NCI-H1105 (cell line): Measurements from ENCODE around the gene SRP54.
A peak's percentile ranks its signal among the peaks of the same experiment; 100 is the strongest.
"Not testable (repeated sequence)": the region's sequence is repeated elsewhere in the genome, so short reads cannot be mapped to it uniquely, and the experiment has no call there.

Experiments
- DNase-seq: peaks from one replicate; lab custom pipeline; 2025; lab: John Stamatoyannopoulos, UW

Gene SRP54

DNA sequence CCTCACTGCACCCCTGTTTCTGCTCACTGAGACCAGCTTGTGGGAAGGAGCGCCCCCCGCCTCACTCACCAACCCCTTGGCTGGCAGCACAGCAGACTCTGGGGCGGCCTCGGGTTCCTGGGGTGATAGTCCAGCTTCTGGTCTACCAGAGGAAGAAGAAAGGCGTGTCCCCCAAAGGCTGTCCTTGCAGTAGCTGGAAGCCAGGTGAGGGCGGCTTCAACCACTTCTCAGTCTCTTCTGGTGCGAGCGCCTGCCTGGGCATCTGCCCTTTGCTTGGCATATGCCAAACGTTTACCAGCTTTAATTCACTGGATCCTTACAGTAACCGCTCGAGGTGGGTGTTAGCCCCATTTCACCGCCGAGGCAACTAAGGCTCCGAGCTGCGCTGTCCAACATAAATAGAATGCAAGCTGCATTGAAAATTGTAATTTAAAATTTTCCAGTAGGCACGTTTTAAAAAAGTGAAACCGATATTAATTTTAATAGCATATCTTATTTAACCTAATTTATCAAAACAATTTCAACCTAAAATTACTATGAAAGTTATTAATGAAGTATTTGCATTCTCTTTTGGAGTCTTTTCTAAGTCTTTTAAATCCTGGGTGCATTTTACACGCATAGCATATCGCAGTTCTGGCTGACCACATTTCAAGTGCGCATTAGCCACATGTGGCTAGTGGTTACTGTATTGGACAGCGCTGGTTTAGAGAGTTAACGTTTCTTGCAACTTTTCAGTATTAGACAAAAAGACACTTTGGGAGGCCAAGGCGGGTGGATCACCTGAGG lies 64.2 kb downstream of the SRP54 start:
- peak; percentile 41 for DNase-seq

DNA sequence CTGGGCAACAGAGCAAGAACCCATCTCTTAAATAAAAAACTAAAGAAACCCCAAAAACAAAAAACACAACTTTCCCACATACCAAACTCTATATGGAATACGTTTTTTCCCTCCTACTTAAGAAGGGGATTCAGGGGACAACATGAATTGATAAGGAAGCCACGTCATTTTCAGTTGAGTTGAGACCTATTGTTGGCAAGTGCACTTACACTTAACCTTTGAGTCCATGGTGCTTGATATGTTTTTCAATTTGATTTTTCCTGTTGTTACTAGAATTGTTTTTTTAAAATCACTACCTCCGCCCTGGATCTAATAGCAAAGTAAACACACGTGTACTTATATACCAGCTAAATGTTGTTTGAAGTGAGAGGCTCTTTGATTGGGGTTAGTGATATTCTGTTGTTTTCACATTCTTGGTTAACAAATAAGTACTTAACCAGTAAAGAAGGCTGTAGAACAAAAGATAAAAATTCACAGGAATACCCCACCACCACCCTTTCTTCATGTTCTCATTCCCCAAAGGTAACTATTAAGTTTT lies 65.3 kb downstream of the SRP54 start:
- no peak for DNase-seq

DNA sequence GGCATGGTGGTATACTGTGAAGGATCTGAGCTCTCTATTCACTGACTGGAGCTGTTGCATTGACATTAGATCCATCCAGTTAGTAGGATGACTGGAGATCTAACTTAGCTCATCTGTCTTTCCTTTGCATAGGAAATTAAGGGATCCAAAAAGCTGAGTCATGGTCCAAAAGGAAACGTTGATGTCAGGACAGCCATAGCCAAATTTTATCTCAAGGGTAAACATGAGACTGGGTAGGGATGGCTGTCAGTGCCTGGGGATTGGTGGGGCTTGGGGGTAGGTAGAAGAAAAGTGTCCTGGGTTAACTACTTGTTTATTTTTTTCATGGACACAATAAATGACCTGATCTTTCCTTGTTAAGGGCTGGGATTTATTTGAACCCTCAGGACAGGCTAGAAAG lies 67.9 kb downstream of the SRP54 start:
- no peak for DNase-seq

DNA sequence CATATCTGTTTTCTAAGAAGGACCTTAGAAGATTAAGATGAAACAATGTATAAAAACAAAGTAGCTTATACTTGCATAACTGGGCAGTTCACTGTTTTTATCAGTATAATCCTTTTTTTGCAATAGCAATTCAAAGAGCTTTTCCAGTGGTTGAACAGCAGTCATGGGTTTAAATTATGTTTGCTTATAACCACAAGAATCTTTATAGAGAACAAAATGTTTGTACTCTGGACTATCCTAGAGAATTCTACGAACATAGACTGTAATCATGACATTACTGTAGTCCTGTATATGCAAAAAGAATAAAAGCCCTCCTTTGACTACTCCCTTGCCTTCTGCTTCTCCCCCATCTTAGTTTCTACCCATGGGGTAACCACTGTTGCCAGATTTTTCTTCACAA lies 69.0 kb downstream of the SRP54 start:
- no peak for DNase-seq

DNA sequence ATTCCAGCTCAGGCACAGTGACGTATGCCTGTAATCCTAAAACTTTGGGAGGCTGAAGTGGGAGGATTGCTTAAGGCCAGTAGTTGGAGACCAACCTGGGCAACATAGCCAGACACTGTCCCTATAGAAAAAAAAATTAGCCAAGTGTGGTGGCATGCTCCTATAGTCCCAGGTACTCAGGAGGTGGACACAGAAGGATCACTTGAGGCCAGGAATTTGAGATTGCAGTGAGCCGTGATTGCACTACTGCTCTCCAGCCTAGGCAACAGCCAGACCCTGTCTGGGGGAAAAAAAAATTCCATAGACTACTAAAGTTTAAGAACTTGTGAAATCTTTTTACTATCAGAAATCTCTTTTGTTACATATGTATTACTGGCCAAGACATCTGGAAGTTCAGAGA lies 69.8 kb downstream of the SRP54 start:
- DNase-seq: no peak

DNA sequence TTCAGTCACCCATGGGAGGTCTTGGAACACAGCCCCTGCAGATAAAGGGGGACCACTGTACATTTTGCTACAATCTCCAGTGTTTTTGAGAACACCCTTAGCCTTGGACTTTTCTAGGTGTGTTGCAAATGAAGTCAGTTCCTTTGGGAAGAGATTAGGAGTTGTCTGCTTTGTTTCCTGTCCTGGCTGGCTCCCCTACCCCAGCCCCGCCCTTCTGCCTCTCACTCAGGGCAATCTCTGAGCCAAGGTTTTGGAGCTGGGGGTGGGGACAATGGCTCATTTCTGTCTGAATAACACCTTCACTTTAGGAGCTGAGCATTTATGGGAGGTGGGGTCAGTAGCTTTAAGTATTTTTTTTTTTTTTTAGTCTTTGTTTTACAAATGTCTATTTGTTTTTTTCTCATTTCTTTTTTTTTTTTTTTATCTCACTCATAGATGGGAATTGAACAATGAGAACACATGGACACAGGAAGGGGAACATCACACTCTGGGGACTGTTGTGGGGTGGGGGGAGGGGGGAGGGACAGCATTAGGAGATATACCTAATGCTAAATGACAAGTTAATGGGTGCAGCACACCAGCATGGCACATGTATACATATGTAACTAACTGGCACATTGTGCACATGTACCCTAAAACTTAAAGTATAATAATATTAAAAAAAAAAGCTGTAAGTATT lies 78.5 kb downstream of the SRP54 start:
- DNase-seq: not testable (repeated sequence)

DNA sequence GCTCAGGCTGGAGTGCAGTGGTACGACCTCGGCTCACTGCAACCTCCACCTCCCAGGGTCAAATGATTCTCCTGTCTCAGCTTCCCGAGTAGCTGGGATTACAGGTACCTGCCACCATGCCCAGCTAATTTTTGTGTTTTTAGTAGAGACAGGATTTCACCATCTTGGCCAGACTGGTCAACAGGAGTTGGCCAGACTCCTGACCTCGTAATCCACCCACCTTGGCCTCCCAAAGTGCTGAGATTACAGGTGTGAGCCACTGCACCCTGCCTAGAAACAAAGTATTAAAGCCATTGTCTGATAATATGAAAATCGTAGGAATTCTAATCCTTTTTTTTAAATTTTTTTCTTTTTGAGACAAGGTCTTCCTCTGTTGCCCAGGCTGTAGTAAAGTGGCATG lies 82.9 kb downstream of the SRP54 start:
- not testable (repeated sequence) for DNase-seq

DNA sequence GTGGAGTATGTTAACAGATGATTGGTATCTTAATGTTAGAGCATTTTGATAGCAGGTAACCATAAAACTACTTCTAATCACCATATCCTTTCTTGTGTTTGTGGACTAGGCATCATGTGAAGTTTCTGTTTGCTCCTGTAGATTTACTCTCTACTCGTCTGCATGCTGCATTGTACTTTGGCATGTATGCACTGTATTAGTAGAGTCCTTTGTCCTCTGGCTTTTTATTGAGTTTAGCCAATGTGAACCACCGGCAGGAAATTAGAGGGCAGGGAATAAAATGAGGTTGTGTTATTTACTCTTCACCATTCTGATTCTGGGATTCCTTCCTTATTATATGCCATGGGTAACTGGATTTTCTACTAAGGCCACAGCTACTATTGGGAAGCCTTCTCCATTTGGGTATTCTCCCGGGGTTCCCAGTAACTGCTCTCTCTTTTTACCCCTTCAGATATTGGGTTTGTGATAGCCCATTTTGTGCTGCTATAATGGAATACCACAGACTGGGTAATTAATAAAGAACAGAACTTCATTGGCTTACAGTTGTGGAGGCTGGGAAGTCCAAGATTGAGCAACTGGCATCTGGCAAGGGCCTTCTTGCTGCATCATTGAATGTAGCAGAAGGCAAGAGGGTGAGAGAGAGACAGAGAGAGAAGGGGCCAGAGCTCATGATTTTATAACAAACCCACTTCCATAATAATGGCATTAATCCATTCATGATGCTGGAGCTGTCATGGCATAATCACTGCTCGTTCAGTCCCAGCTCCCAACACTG lies 85.6 kb downstream of the SRP54 start:
- no peak for DNase-seq

DNA sequence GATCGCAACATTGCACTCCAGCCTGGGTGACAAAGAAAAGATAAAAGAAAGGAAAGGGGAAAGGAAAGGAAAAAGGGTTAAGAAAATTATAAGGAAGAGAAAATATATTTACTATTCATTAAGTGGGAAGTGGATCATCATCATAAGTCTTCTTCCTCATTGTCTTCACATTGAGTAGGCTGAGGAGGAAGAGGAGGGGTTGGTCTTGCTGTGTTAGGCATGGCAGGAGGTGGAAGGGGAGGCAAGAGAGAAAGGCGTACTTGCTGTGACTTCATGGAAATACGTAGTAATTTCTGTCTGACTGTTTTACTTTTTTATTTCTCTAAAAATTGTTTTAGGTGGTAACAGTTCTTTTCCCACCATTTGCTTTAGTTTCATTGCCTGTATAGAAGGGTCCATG lies 89.4 kb downstream of the SRP54 start:
- no peak for DNase-seq

DNA sequence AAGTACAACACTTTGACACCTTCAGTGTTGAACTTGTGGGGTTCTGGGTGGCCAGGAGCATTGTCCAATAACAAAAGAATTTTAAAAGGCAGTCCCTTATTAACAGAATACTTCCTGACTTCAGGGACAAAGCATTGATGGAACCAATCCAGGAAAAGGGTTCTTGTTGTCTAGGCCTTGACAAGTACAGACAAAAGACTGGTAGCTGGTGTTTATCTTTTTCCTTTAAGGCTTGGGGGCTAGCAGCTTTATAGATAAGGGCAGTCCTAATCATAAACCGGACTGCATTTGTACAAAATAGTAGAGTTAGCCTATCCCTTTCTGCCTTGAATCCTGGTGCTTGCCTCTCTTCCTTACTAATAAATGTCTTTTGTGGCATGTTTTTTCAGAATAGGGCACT lies 90.7 kb downstream of the SRP54 start:
- DNase-seq: no peak

DNA sequence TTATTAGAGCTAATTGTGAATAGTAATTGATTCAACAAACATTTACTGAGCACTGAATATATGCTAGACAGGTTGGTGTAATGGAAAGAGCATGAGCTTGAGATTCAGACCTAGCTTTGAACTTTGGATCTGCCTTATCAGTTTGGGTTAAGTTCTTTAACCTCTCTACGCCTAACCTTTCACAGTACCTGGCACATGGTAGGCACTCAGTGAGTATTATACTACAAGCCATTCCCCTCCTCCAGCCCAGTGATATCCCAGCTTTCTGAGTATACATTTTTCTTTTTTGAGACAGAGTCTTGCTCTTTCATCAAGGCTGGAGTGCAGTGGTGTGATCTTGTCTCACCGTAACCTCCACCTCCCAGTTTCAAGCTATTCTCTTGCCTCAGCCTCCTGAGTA lies 95.3 kb downstream of the SRP54 start:
- DNase-seq: no peak
